Smooth muscle cell of the brain vasculature (primary cell): Measurements from ENCODE around the gene LHFPL3.

Experiments
- DNase-seq: peaks from one replicate; pipeline ENCODE4 v3.0.0-alpha.2; 2012; ENCODE audit warnings: low read depth, low spot score

The LHFPL3 gene

GRCh38 chr7:104371216-104371979 is 43.0 kb downstream of the LHFPL3 start:
- DNase-seq, result no peak

GRCh38 chr7:104371980-104372357 is 43.6 kb downstream of the LHFPL3 start:
- DNase-seq, result no peak

- no peak for DNase-seq
These were observed 54.2 kb downstream of the LHFPL3 start for GRCh38 chr7:104382616-104383015.

GRCh38 chr7:104386943-104387342 is 58.5 kb downstream of the LHFPL3 start:
- DNase-seq, result no peak

GRCh38 chr7:104388222-104388621 is 59.8 kb downstream of the LHFPL3 start:
- no peak for DNase-seq

GRCh38 chr7:104395162-104395561 is 66.8 kb downstream of the LHFPL3 start:
- no peak for DNase-seq

GRCh38 chr7:104397442-104397841 is 69.0 kb downstream of the LHFPL3 start:
- no peak for DNase-seq

GRCh38 chr7:104408371-104408770 is 80.0 kb downstream of the LHFPL3 start:
- no peak for DNase-seq

GRCh38 chr7:104410742-104411141 is 82.3 kb downstream of the LHFPL3 start:
- DNase-seq, result no peak

GRCh38 chr7:104412911-104413310 is 84.5 kb downstream of the LHFPL3 start:
- no peak for DNase-seq

- DNase-seq, result no peak
These were observed 85.8 kb downstream of the LHFPL3 start for GRCh38 chr7:104414216-104414615.

- no peak for DNase-seq
These were observed 87.3 kb downstream of the LHFPL3 start for GRCh38 chr7:104415700-104416099.

- no peak for DNase-seq
These were observed 88.5 kb downstream of the LHFPL3 start for GRCh38 chr7:104416866-104417393.

- no peak for DNase-seq
These were observed 103.5 kb downstream of the LHFPL3 start for GRCh38 chr7:104431930-104432329.

- DNase-seq, result no peak
These were observed 105.7 kb downstream of the LHFPL3 start for GRCh38 chr7:104434129-104434528.

GRCh38 chr7:104442481-104442880 is 114.1 kb downstream of the LHFPL3 start:
- no peak for DNase-seq

- DNase-seq, result no peak
These were observed 115.6 kb downstream of the LHFPL3 start for GRCh38 chr7:104444017-104444416.

GRCh38 chr7:104445393-104445792 is 117.0 kb downstream of the LHFPL3 start:
- no peak for DNase-seq

GRCh38 chr7:104450861-104451260 is 122.5 kb downstream of the LHFPL3 start:
- no peak for DNase-seq

GRCh38 chr7:104453190-104453589 is 124.8 kb downstream of the LHFPL3 start:
- no peak for DNase-seq

GRCh38 chr7:104458875-104459274 is 130.5 kb downstream of the LHFPL3 start:
- DNase-seq, result no peak

GRCh38 chr7:104469166-104469820 is 140.9 kb downstream of the LHFPL3 start:
- no peak for DNase-seq

GRCh38 chr7:104480529-104480928 is 152.1 kb downstream of the LHFPL3 start:
- DNase-seq, result no peak
